Measurements from ENCODE around the gene SLC9A8. TPM values are rescaled to one million over a fixed set of nuclear protein-coding genes. Genes with fewer than 3 reads are reported as not detected.
A peak's percentile ranks its signal among the peaks of the same experiment; 100 is the strongest.

SLC9A8 gene
- total RNA-seq, 1 experiment from 2014 or later: 21.4 TPM

GRCh38 chr20:49890471-49891361 lies 78.1 kb downstream of the SLC9A8 start:
- Histone ChIP-seq H3F3A (ENCODE audit: insufficient read depth, low read depth) (peaks cover 38% of the 10 kb centered on the region), H2AFZ (no peak overlapping the region), H3K4me2 (no peak overlapping the region), H3K79me2 (ENCODE audit: low read depth) (no peaks in the 10 kb centered on the region), H4K20me1 (ENCODE audit: insufficient read depth) (no peaks in the 10 kb centered on the region), H3K4me1 (replicated peaks; ENCODE audit: insufficient read depth) (peaks cover 44% of the 10 kb centered on the region), H3K4me3 (no peak overlapping the region), H3K9me2 (ENCODE audit: insufficient read depth) (no peaks in the 10 kb centered on the region), H3K27ac (no peak overlapping the region), H3K36me3 (ENCODE audit: low read depth) (peaks cover 5% of the 10 kb centered on the region; the same call in 1 of the 2 replicates), H3K27me3 (ENCODE audit: insufficient read depth, low read depth) (no peaks in the 10 kb centered on the region), H3K9me3 (ENCODE audit: insufficient read depth, low read depth) (no peaks in the 10 kb centered on the region)
- TF ChIP-seq, protein P1, sequence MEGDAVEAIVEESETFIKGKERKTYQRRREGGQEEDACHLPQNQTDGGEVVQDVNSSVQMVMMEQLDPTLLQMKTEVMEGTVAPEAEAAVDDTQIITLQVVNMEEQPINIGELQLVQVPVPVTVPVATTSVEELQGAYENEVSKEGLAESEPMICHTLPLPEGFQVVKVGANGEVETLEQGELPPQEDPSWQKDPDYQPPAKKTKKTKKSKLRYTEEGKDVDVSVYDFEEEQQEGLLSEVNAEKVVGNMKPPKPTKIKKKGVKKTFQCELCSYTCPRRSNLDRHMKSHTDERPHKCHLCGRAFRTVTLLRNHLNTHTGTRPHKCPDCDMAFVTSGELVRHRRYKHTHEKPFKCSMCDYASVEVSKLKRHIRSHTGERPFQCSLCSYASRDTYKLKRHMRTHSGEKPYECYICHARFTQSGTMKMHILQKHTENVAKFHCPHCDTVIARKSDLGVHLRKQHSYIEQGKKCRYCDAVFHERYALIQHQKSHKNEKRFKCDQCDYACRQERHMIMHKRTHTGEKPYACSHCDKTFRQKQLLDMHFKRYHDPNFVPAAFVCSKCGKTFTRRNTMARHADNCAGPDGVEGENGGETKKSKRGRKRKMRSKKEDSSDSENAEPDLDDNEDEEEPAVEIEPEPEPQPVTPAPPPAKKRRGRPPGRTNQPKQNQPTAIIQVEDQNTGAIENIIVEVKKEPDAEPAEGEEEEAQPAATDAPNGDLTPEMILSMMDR (conservative IDR thresholded peaks at IDR 0.05): no peak
- TF ChIP-seq EZH2 (IDR thresholded peaks at IDR 0.05; ENCODE audit: low read depth): no peak
- POLR2A ChIA-PET (ENCODE audit: unreplicated experiment): no interaction called here
- intact Hi-C loops (cut with micrococcal nuclease; ENCODE audit: unreplicated experiment): loop anchor here (1.0 kb wide), 1 partner anchor 38 kb away; no protein-coding TSS in a partner anchor
- DNase-seq: no peak
- CTCF ChIA-PET: interaction anchor here (0.6 to 0.7 kb wide), 3 partner anchors 56 to 285 kb away, joined by 3 to 8 read pairs (median 6); no protein-coding TSS in a partner anchor
- BruUV-seq (replicated peaks): no TSS peak

- no peak for DNase-seq
- H3K4me3 ChIP-seq: no peak overlapping the region
- ChIA-PET CTCF (interaction anchor here (0.6 to 0.7 kb wide), 2 partner anchors 55 to 286 kb away, joined by 6 to 8 read pairs; no protein-coding TSS in a partner anchor), POLR2A (ENCODE audit: unreplicated experiment) (no interaction called here)
- H4K20me1 ChIP-seq (ENCODE audit: insufficient read depth): no peaks in the 10 kb centered on the region
- TF ChIP-seq, protein P1 (conservative IDR thresholded peaks at IDR 0.05): no peak
- no peak for TF ChIP-seq EZH2 (IDR thresholded peaks at IDR 0.05; ENCODE audit: low read depth)
- BruUV-seq (replicated peaks): TSS peak; percentile 11
- H3K4me1 ChIP-seq (replicated peaks; ENCODE audit: insufficient read depth): peaks cover 44% of the 10 kb centered on the region
- H3K9me3 ChIP-seq (ENCODE audit: insufficient read depth, low read depth): no peaks in the 10 kb centered on the region
- H3K27ac ChIP-seq: no peak overlapping the region
- no peaks in the 10 kb centered on the region for H3K27me3 ChIP-seq (ENCODE audit: insufficient read depth, low read depth)
- H3K4me2 ChIP-seq: no peak overlapping the region
- no peak overlapping the region for H2AFZ ChIP-seq
- no peaks in the 10 kb centered on the region for H3K79me2 ChIP-seq (ENCODE audit: low read depth)
- H3F3A ChIP-seq (ENCODE audit: insufficient read depth, low read depth): peaks cover 34% of the 10 kb centered on the region
- H3K36me3 ChIP-seq (ENCODE audit: low read depth): peaks cover under 1% of the 10 kb centered on the region; the same call in 1 of the 2 replicates
- intact Hi-C loops (cut with micrococcal nuclease; ENCODE audit: unreplicated experiment): no loop called here
- no peaks in the 10 kb centered on the region for H3K9me2 ChIP-seq (ENCODE audit: insufficient read depth)
Observed at GRCh38 chr20:49891476-49892110, 79.0 kb downstream of the SLC9A8 start.

DNA sequence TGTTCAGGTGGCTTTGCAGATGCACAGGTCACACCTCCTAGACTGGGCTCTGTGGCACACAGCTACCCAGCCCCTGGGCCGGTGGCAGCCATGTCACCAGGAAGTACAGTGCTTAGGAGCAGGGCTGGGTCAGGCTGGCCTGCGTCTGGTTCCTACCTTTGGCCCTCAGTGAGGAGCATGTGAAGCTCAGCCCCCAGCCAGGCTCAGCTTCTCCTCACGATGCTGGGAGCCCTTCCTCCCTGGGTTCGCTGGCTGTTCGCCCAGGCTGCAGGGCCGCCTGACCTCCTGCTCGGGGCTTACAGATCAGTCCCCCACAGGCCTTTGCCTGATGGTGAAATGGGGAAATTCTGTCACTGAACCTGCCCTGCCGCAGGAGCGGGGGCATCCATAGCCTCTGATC lies 79.6 kb downstream of the SLC9A8 start:
- CTCF ChIA-PET: no interaction called here
- no peak overlapping the region for H3K4me2 ChIP-seq
- no peaks in the 10 kb centered on the region for H3K9me2 ChIP-seq (ENCODE audit: insufficient read depth)
- peaks cover 38% of the 10 kb centered on the region for H3K4me1 ChIP-seq (replicated peaks; ENCODE audit: insufficient read depth)
- H3K27ac ChIP-seq: no peak overlapping the region
- no peaks in the 10 kb centered on the region for H4K20me1 ChIP-seq (ENCODE audit: insufficient read depth)
- peaks cover 27% of the 10 kb centered on the region for H3F3A ChIP-seq (ENCODE audit: insufficient read depth, low read depth)
- H3K9me3 ChIP-seq (ENCODE audit: insufficient read depth, low read depth): no peaks in the 10 kb centered on the region
- POLR2A ChIA-PET (ENCODE audit: unreplicated experiment): no interaction called here
- H3K27me3 ChIP-seq (ENCODE audit: insufficient read depth, low read depth): no peaks in the 10 kb centered on the region
- DNase-seq: no peak
- no peak overlapping the region for H2AFZ ChIP-seq
- no peaks in the 10 kb centered on the region for H3K36me3 ChIP-seq (ENCODE audit: low read depth)
- H3K4me3 ChIP-seq: no peak overlapping the region
- no TSS peak for BruUV-seq (replicated peaks)
- intact Hi-C loops (cut with micrococcal nuclease; ENCODE audit: unreplicated experiment): no loop called here
- H3K79me2 ChIP-seq (ENCODE audit: low read depth): no peaks in the 10 kb centered on the region
- no peak for TF ChIP-seq EZH2 (IDR thresholded peaks at IDR 0.05; ENCODE audit: low read depth)
- TF ChIP-seq, protein P1 (conservative IDR thresholded peaks at IDR 0.05): no peak
